GM18505 (cell line): Measurements from ENCODE around the gene NLRC5.

Source experiments
- ATAC-seq: cut with Tn5 transposase; IDR thresholded peaks from one replicate; pipeline ENCODE4 v1.9.1; 2021; ENCODE audit not compliant: unreplicated experiment
- POLR2A ChIP-seq: IDR thresholded peaks from 4 replicates; pipeline ENCODE4 v1.6.1; 2011; ENCODE audit warnings: borderline replicate concordance; ENCODE audit not compliant: insufficient read depth, insufficient read length; ENCODE audit errors: extremely low read depth

Gene NLRC5, protein sequence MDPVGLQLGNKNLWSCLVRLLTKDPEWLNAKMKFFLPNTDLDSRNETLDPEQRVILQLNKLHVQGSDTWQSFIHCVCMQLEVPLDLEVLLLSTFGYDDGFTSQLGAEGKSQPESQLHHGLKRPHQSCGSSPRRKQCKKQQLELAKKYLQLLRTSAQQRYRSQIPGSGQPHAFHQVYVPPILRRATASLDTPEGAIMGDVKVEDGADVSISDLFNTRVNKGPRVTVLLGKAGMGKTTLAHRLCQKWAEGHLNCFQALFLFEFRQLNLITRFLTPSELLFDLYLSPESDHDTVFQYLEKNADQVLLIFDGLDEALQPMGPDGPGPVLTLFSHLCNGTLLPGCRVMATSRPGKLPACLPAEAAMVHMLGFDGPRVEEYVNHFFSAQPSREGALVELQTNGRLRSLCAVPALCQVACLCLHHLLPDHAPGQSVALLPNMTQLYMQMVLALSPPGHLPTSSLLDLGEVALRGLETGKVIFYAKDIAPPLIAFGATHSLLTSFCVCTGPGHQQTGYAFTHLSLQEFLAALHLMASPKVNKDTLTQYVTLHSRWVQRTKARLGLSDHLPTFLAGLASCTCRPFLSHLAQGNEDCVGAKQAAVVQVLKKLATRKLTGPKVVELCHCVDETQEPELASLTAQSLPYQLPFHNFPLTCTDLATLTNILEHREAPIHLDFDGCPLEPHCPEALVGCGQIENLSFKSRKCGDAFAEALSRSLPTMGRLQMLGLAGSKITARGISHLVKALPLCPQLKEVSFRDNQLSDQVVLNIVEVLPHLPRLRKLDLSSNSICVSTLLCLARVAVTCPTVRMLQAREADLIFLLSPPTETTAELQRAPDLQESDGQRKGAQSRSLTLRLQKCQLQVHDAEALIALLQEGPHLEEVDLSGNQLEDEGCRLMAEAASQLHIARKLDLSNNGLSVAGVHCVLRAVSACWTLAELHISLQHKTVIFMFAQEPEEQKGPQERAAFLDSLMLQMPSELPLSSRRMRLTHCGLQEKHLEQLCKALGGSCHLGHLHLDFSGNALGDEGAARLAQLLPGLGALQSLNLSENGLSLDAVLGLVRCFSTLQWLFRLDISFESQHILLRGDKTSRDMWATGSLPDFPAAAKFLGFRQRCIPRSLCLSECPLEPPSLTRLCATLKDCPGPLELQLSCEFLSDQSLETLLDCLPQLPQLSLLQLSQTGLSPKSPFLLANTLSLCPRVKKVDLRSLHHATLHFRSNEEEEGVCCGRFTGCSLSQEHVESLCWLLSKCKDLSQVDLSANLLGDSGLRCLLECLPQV (N-terminal part only)

DNA sequence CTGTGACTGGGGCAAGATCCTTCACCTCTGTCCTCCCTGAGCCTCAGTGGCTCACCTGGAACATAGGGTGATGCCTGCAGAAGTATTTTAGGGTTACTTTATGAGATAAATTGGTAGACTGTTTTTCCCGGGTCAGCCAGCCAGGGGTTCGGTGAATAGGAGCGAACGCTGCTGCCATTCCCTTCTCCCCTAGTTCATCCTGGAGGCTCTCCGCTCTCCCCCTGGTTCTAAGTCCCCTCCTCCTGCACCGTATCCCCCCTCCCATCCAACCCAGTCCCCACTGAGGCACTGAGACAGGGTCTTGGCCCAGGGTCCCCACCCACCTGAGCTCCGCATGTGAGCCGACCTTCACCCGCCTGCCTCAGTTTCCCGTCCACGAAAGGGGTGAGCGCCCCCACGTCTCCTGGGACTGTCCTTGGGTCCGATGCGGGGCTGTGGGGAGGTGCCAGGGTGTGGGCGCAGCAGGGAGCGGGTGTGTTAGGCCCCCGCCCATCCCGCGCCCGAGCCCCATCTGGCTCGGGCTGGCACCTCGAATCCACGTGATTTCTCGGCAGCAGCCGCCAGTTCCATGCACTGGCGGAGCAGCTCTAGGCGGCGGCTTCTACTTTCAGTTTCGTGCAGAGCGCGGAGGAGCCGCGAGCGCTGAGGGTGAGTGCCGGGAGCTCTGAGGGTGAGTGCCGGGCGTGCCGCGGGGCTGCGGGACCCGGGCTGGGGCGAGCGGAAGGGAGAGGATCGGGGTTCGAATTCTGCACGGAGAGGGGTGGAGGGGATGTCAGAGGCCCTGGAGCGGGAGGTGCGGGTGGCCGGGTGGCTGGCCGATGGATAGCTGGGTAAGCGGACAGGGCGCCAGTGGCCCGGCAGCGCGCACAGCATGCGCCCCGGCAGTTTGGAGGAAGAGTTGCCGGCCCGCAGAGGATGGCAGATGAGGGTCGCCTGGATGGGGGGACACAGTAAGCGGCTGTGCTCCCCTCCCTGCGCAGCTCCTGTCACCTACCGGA lies at the start of gene NLRC5:
TSS of gene NLRC5 (plus strand) at position 610 of the 998 bp plus-strand sequence. CDS start 31,156 bp downstream, outside the sequence.
- ATAC-seq, result peak; percentile 82
- peak; percentile 86 for TF ChIP-seq POLR2A

DNA sequence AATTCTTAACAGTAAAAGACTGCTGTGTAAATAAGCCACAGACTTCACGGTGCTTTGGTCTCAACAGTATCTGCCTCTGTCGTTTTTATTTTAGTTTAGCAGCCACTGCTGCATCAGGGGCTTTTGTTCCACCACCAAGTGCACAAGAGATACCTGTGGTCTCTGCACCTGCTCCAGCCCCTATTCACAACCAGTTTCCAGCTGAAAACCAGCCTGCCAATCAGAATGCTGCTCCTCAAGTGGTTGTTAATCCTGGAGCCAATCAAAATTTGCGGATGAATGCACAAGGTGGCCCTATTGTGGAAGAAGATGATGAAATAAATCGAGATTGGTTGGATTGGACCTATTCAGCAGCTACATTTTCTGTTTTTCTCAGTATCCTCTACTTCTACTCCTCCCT lies 49.6 kb upstream of the NLRC5 start:
- TF ChIP-seq POLR2A, result no peak
- no peak for ATAC-seq

GRCh38 chr16:56941092-56941491 lies 48.3 kb upstream of the NLRC5 start:
- no peak for ATAC-seq
- peak; percentile 40 for TF ChIP-seq POLR2A

GRCh38 chr16:56941856-56942331 lies 47.5 kb upstream of the NLRC5 start:
- no peak for TF ChIP-seq POLR2A
- no peak for ATAC-seq

GRCh38 chr16:56943761-56944375 lies 45.5 kb upstream of the NLRC5 start:
- no peak for ATAC-seq
- no peak for TF ChIP-seq POLR2A

- ATAC-seq, result no peak
- TF ChIP-seq POLR2A, result peak; percentile 56
These were observed 44.2 kb upstream of the NLRC5 start for GRCh38 chr16:56944954-56945839.

- ATAC-seq, result no peak
- no peak for TF ChIP-seq POLR2A
These were observed 43.4 kb upstream of the NLRC5 start for GRCh38 chr16:56945847-56946527.

- peak; percentile 59 for TF ChIP-seq POLR2A
- ATAC-seq, result no peak
These were observed 42.4 kb upstream of the NLRC5 start for GRCh38 chr16:56946767-56947603.

- TF ChIP-seq POLR2A, result no peak
- ATAC-seq, result no peak
These were observed 41.8 kb upstream of the NLRC5 start for GRCh38 chr16:56947604-56947995.
